ENCODE data around the gene RPS15.

- TF ChIP-seq SP1 (IDR thresholded peaks at IDR 0.05) (no peak), ZNF384 (IDR thresholded peaks at IDR 0.05) (no peak), FOXA1 (IDR thresholded peaks at IDR 0.05) (no peak), ARNT (IDR thresholded peaks at IDR 0.05) (no peak), NFRKB (IDR thresholded peaks at IDR 0.05) (no peak), FOXK2 (IDR thresholded peaks at IDR 0.05) (no peak), FOXM1 (IDR thresholded peaks at IDR 0.05; ENCODE audit: borderline replicate concordance) (no peak)
These were observed 47.2 kb upstream of the RPS15 start for GRCh38 chr19:1390890-1391423.

All from HEK293T (cell line).